ENCODE results near the gene IRAK1.

DNA sequence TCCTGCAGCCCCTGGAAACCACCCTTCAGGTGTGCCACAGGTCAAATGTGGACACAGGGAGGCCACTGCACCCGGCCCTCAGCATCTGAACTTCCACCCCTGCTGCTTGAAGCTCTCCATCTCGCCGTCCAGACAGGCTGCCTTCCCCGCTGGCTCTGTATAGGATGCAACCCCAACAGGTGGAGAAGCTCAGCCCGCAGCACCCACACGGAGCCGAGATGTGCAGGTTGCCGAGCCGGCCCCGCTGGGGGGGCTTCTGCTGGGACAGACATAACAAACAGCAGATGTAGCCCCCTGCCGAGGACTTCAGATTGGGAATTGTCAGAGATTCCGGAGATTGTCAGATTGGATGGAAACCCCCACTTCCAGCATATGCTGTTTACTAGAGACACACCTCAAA is 26.6 kb downstream of the IRAK1 start:
- TF ChIP-seq, protein P1, sequence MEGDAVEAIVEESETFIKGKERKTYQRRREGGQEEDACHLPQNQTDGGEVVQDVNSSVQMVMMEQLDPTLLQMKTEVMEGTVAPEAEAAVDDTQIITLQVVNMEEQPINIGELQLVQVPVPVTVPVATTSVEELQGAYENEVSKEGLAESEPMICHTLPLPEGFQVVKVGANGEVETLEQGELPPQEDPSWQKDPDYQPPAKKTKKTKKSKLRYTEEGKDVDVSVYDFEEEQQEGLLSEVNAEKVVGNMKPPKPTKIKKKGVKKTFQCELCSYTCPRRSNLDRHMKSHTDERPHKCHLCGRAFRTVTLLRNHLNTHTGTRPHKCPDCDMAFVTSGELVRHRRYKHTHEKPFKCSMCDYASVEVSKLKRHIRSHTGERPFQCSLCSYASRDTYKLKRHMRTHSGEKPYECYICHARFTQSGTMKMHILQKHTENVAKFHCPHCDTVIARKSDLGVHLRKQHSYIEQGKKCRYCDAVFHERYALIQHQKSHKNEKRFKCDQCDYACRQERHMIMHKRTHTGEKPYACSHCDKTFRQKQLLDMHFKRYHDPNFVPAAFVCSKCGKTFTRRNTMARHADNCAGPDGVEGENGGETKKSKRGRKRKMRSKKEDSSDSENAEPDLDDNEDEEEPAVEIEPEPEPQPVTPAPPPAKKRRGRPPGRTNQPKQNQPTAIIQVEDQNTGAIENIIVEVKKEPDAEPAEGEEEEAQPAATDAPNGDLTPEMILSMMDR (IDR thresholded peaks at IDR 0.05 in 2 of 3, conservative IDR thresholded peaks at IDR 0.05 in 1 of 3; ENCODE audit: borderline replicate concordance in 1 of 3, insufficient read depth in 1 of 3, low read depth in 2 of 3, low read length in 2 of 3): no peak
- TF ChIP-seq YY1 (IDR thresholded peaks at IDR 0.05; ENCODE audit: extremely low read depth, insufficient replicate concordance, low read depth, low read length) (no peak), JUND (IDR thresholded peaks at IDR 0.05) (no peak), CBX3 (IDR thresholded peaks at IDR 0.05; ENCODE audit: low read depth) (no peak), RAD21 (IDR thresholded peaks at IDR 0.05; ENCODE audit: low read depth) (no peak), EGR1 (IDR thresholded peaks at IDR 0.05; ENCODE audit: low read depth) (no peak), EZH2phosphoT487 (IDR thresholded peaks at IDR 0.05; ENCODE audit: borderline replicate concordance) (no peak), SIN3A (IDR thresholded peaks at IDR 0.05; ENCODE audit: low read depth) (no peak), POLR2AphosphoS5 (IDR thresholded peaks at IDR 0.05; ENCODE audit: low read depth, low read length) (no peak)
